ENCODE results near the gene GORASP1. TPM values are rescaled to one million over a fixed set of nuclear protein-coding genes. Genes with fewer than 3 reads are reported as not detected.
A peak's percentile ranks its signal among the peaks of the same experiment; 100 is the strongest.

GORASP1 gene
- total and polyA plus RNA-seq, 5 donors from 2014 or later: 18.5 to 34.0 (median 22.3) TPM

DNA sequence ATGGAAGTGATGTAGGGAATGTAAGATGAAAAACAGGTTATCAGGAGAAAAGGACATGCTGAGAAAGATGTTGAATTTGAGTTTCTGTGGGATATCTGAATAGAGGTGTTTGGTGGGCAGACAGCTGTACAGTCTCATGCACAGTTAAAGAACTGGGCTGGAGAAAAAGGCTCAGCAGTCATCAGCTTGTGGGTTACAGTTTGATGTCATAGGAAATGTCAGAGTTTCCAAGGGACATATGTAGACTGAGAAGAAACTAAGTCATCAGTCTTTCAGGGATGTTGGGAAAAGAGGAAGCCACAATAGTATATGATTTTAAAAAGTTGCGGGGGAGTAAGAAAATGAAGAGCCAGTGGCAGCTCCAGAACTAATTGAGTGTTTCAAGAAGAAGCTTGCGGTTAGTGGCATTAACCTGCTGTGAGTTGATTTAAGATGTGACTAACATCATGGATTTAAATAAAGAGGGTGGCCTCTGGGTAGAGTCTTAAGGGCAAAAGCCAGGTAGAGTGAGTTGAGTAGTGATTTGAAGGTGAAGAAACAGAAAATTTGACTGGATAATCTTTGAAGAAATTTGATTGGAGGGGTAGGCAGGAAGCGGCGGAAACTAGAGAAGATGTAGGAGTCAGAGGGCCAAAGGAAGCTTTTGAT, 24.6 kb downstream of the GORASP1 start:
- Histone ChIP-seq H3K27ac (ENCODE audit: insufficient read depth, low read length, poor library complexity, severe bottlenecking) (no peak overlapping the region), H3K36me3 (ENCODE audit: control insufficient read depth, insufficient read depth, low read length) (peaks cover 59% of the 10 kb centered on the region), H3K4me1 (ENCODE audit: control insufficient read depth, insufficient read depth, low read length, poor library complexity, severe bottlenecking) (no peaks in the 10 kb centered on the region), H3K27me3 (ENCODE audit: control insufficient read depth, insufficient read depth, low read length) (no peaks in the 10 kb centered on the region), H3K9me3 (ENCODE audit: control insufficient read depth in 2 of 2, low read length in 2 of 2) (no peaks in the 10 kb centered on the region), H3K4me3 (ENCODE audit: low read depth, low read length) (no peak overlapping the region)
- DNase-seq (no peak), ATAC-seq (ENCODE audit: low read depth in 2 of 2) (no peak)
- H3K4me3 Mint-ChIP-seq: no peak overlapping the region
- peaks cover 46% of the 10 kb centered on the region for H3K36me3 Mint-ChIP-seq
- H3K27me3 Mint-ChIP-seq: no peaks in the 10 kb centered on the region
- H3K27ac Mint-ChIP-seq: peak overlapping the region; percentile 31 to 70 (median 39)
- peaks cover 2 to 24% (median 7%) of the 10 kb centered on the region in 4 donors for H3K4me1 Mint-ChIP-seq
- no peaks in the 10 kb centered on the region for H3K9me3 Mint-ChIP-seq

DNA sequence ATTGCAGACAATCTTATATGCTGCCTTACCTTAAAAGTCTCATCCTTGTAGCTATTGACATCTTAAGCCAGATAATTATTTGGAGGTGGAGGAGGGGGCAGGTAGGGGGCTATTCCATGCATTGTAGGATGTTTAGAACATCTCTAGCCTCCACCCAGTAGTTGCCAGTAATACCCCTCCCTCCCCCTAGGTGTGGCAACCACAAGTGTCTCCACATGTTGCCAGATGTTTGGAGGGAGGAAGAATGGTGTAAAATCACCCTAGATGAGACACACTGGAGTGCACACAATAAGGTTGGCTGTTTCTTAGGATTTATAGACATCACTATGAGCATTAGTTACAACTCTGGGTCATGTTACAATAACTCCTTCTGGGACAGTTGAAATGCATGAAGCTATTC, 27.4 kb downstream of the GORASP1 start:
- no peak for ATAC-seq (ENCODE audit: low read depth in 2 of 2)
- no peaks in the 10 kb centered on the region for H3K4me1 ChIP-seq (ENCODE audit: control insufficient read depth, insufficient read depth, low read length, poor library complexity, severe bottlenecking)
- no peak overlapping the region for H3K27ac Mint-ChIP-seq

DNA sequence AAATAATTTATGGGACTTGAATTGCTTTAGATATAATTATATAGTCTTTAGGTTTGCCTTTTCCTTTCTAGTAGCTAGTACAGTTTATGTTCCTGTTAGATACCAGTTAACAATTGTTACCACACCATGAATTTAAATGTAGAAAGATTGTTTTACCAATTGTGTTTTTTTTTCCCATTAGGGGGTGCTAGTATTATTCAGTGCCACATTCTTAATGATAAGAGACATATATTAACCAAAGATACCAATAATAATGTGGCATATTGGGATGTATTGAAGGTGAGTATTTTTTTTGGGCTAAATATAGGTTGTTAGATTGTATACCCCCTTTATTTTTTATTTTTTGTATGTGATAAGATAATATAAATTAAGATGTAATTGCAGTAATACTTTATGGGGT, 27.9 kb downstream of the GORASP1 start:
- H3K36me3 Mint-ChIP-seq: peaks cover 58% of the 10 kb centered on the region
- ATAC-seq (ENCODE audit: low read depth in 2 of 2): no peak
- H3K4me3 Mint-ChIP-seq: no peak overlapping the region
- H3K9me3 Mint-ChIP-seq: peaks cover 0 to 1% (median 0%) of the 10 kb centered on the region in 7 donors
- Histone ChIP-seq H3K27ac (ENCODE audit: insufficient read depth, low read length, poor library complexity, severe bottlenecking) (no peak overlapping the region), H3K36me3 (ENCODE audit: control insufficient read depth, insufficient read depth, low read length) (peaks cover 62% of the 10 kb centered on the region), H3K4me3 (ENCODE audit: low read depth, low read length) (no peak overlapping the region), H3K27me3 (ENCODE audit: control insufficient read depth, insufficient read depth, low read length) (no peaks in the 10 kb centered on the region), H3K9me3 (ENCODE audit: control insufficient read depth in 2 of 2, low read length in 2 of 2) (no peaks in the 10 kb centered on the region), H3K4me1 (ENCODE audit: control insufficient read depth, insufficient read depth, low read length, poor library complexity, severe bottlenecking) (no peaks in the 10 kb centered on the region)
- H3K27me3 Mint-ChIP-seq: no peaks in the 10 kb centered on the region
- no peak for DNase-seq
- no peak overlapping the region for H3K27ac Mint-ChIP-seq
- peaks cover 2 to 29% (median 7%) of the 10 kb centered on the region in 4 donors for H3K4me1 Mint-ChIP-seq

More for the DNA sequence above, 27.4 kb downstream of the GORASP1 start:
- H3K36me3 Mint-ChIP-seq: peaks cover 53% of the 10 kb centered on the region
- Histone ChIP-seq H3K9me3 (ENCODE audit: control insufficient read depth in 2 of 2, low read length in 2 of 2) (no peaks in the 10 kb centered on the region), H3K27ac (ENCODE audit: insufficient read depth, low read length, poor library complexity, severe bottlenecking) (no peak overlapping the region), H3K36me3 (ENCODE audit: control insufficient read depth, insufficient read depth, low read length) (peaks cover 60% of the 10 kb centered on the region), H3K4me3 (ENCODE audit: low read depth, low read length) (no peak overlapping the region), H3K27me3 (ENCODE audit: control insufficient read depth, insufficient read depth, low read length) (no peaks in the 10 kb centered on the region)
- no peaks in the 10 kb centered on the region for H3K9me3 Mint-ChIP-seq
- H3K27me3 Mint-ChIP-seq: no peaks in the 10 kb centered on the region
- H3K4me1 Mint-ChIP-seq: peaks cover 2 to 25% (median 6%) of the 10 kb centered on the region in 4 donors
- DNase-seq: peak in 1 of 3 donors; percentile 42
- H3K4me3 Mint-ChIP-seq: no peak overlapping the region

DNA sequence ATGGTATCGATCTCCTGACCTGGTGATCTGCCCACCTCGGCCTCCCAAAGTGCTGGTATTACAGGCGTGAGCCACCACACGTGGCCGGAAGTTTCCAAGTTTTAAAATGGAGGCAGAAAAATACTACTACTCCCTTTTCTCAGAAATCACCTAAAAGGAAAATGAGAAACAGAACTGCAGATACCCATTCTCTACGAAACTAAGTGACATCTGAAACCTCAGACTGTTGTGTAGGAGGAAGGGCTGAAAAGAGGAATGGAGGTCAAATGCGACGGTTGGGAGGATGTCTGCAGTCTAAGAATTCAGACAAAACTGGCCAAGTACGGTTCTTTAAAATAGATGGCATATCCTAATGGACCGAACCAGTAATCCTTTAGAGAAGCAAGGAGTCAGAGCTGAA, 31.5 kb downstream of the GORASP1 start:
- no peak overlapping the region for H3K27ac Mint-ChIP-seq
- Histone ChIP-seq H3K4me3 (ENCODE audit: low read depth, low read length) (no peak overlapping the region), H3K9me3 (ENCODE audit: control insufficient read depth in 2 of 2, low read length in 2 of 2) (no peaks in the 10 kb centered on the region), H3K27ac (ENCODE audit: insufficient read depth, low read length, poor library complexity, severe bottlenecking) (no peak overlapping the region), H3K27me3 (ENCODE audit: control insufficient read depth, insufficient read depth, low read length) (no peaks in the 10 kb centered on the region), H3K4me1 (ENCODE audit: control insufficient read depth, insufficient read depth, low read length, poor library complexity, severe bottlenecking) (no peaks in the 10 kb centered on the region), H3K36me3 (ENCODE audit: control insufficient read depth, insufficient read depth, low read length) (peaks cover 78% of the 10 kb centered on the region)
- H3K4me3 Mint-ChIP-seq: no peak overlapping the region
- DNase-seq (peak in 1 of 3 donors; percentile 66), ATAC-seq (ENCODE audit: low read depth in 2 of 2) (no peak)
- peaks cover 67% of the 10 kb centered on the region for H3K36me3 Mint-ChIP-seq
- peaks cover 2 to 24% (median 12%) of the 10 kb centered on the region in 4 donors for H3K4me1 Mint-ChIP-seq
- peaks cover 0 to 1% (median 0%) of the 10 kb centered on the region in 7 donors for H3K9me3 Mint-ChIP-seq
- no peaks in the 10 kb centered on the region for H3K27me3 Mint-ChIP-seq

DNA sequence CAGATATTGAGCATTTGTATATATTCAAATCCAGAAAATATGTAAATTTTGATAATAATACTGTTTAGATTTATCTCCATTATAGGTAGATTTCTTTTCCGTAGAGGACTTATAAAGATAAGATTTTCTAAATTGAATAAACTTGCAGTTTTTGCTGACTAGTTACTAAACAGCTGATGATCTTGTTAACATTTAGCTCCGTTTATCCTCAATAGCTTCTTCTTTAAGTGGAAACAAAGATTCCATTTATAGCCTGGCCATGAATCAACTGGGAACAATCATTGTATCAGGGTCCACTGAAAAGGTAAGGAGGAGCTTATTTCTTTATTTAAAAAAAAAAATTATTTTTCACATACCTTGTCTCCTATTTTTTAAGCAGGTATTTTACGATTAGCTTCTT, 38.9 kb downstream of the GORASP1 start:
- Histone ChIP-seq H3K4me3 (ENCODE audit: low read depth, low read length) (no peak overlapping the region), H3K27me3 (ENCODE audit: control insufficient read depth, insufficient read depth, low read length) (no peaks in the 10 kb centered on the region), H3K4me1 (ENCODE audit: control insufficient read depth, insufficient read depth, low read length, poor library complexity, severe bottlenecking) (no peaks in the 10 kb centered on the region), H3K27ac (ENCODE audit: insufficient read depth, low read length, poor library complexity, severe bottlenecking) (no peak overlapping the region), H3K9me3 (ENCODE audit: control insufficient read depth in 2 of 2, low read length in 2 of 2) (no peaks in the 10 kb centered on the region), H3K36me3 (ENCODE audit: control insufficient read depth, insufficient read depth, low read length) (peaks cover 78% of the 10 kb centered on the region)
- H3K27me3 Mint-ChIP-seq: no peaks in the 10 kb centered on the region
- DNase-seq: no peak
- H3K4me3 Mint-ChIP-seq: no peak overlapping the region
- H3K9me3 Mint-ChIP-seq: no peaks in the 10 kb centered on the region
- H3K4me1 Mint-ChIP-seq: peaks cover 0 to 19% (median 9%) of the 10 kb centered on the region in 4 donors
- ATAC-seq (ENCODE audit: low read depth in 2 of 2): no peak
- H3K27ac Mint-ChIP-seq: no peak overlapping the region
- peaks cover 66% of the 10 kb centered on the region for H3K36me3 Mint-ChIP-seq

DNA sequence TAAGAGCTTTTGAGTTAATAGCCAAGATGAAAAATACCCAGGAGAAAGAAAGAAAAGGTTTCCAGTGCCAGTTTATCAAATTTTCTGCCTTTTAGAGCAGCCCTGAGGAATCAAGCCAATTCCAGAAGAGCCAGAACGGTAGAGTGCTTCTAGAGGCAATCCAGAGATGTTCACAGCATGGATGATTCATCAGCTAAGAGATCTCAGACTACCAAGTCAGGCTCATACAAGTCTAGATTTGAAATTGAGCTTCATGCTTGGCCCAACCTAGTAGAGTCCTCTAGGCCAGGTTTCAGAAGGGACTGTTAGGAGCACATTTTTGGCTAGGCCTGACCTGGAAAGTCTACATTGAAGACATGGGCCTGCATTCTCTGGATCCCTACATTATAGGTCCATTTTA, 40.1 kb downstream of the GORASP1 start:
- peaks cover 53% of the 10 kb centered on the region for H3K36me3 Mint-ChIP-seq

DNA sequence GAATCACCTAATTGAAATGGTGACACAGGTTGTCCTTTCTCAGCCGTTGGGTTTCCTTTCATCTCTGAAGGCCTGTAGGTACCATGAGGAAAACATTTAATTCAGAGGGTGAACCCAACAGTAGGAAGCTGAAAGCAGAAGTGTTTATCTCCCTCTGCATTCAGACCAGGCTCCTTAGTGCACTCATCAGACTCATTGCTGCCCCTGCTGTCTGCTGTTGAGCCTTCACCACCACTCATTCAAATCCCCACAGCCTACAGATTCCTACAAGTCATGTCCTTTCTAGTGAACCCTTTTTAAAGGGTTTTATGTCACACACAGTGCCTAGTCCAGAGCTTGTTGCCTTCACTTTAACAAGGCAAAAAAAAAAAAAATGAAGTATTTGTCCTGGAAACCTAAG, 42.2 kb downstream of the GORASP1 start:
- H3K27ac Mint-ChIP-seq: peak overlapping the region in 2 of 3 donors; percentile 11 to 39
- H3K4me3 Mint-ChIP-seq: no peak overlapping the region

More for the DNA sequence above, 40.1 kb downstream of the GORASP1 start:
- Histone ChIP-seq H3K4me3 (ENCODE audit: low read depth, low read length) (no peak overlapping the region), H3K4me1 (ENCODE audit: control insufficient read depth, insufficient read depth, low read length, poor library complexity, severe bottlenecking) (no peaks in the 10 kb centered on the region), H3K27ac (ENCODE audit: insufficient read depth, low read length, poor library complexity, severe bottlenecking) (no peak overlapping the region), H3K9me3 (ENCODE audit: control insufficient read depth in 2 of 2, low read length in 2 of 2) (no peaks in the 10 kb centered on the region), H3K36me3 (ENCODE audit: control insufficient read depth, insufficient read depth, low read length) (peaks cover 70% of the 10 kb centered on the region), H3K27me3 (ENCODE audit: control insufficient read depth, insufficient read depth, low read length) (no peaks in the 10 kb centered on the region)
- Mint-ChIP-seq H3K27me3 (no peaks in the 10 kb centered on the region), H3K4me1 (peaks cover 2 to 24% (median 16%) of the 10 kb centered on the region in 4 donors), H3K27ac (peak overlapping the region in 1 of 3 donors; percentile 65), H3K4me3 (no peak overlapping the region), H3K9me3 (no peaks in the 10 kb centered on the region)
- ATAC-seq (ENCODE audit: low read depth in 2 of 2) (no peak), DNase-seq (no peak)

DNA sequence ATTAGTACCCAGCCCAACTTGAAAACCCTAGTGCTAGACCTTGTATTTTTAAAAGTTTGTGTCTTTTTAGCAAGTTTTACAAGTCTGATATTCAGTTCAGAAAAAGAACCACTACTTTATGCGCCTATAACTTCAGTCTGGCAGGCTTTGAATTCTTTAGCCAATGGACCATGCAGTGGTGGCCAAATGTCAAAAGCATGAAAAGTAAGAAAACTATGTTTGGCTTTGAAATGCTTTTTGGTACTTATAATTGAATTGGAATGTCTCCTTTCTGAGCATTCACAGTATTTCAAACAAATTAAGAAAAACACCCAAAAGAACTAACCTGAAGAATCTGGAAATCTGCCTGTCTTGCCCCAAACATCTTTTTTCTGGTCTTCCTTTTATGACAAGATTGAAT, 42.8 kb downstream of the GORASP1 start:
- ATAC-seq (ENCODE audit: low read depth in 2 of 2) (no peak), DNase-seq (no peak)
- H3K36me3 Mint-ChIP-seq: peaks cover 38% of the 10 kb centered on the region
- no peak overlapping the region for H3K4me3 ChIP-seq (ENCODE audit: low read depth, low read length)
- H3K27me3 ChIP-seq (ENCODE audit: control insufficient read depth, insufficient read depth, low read length): no peaks in the 10 kb centered on the region
- H3K9me3 Mint-ChIP-seq: peaks cover 0 to 4% (median 0%) of the 10 kb centered on the region in 7 donors
- H3K27ac Mint-ChIP-seq: peak overlapping the region in 2 of 3 donors; percentile 11 to 39
- no peak overlapping the region for H3K27ac ChIP-seq (ENCODE audit: insufficient read depth, low read length, poor library complexity, severe bottlenecking)
- peaks cover 49% of the 10 kb centered on the region for H3K36me3 ChIP-seq (ENCODE audit: control insufficient read depth, insufficient read depth, low read length)
- H3K9me3 ChIP-seq (ENCODE audit: control insufficient read depth in 2 of 2, low read length in 2 of 2): no peaks in the 10 kb centered on the region
- no peak overlapping the region for H3K4me3 Mint-ChIP-seq
- H3K4me1 ChIP-seq (ENCODE audit: control insufficient read depth, insufficient read depth, low read length, poor library complexity, severe bottlenecking): no peaks in the 10 kb centered on the region
- no peaks in the 10 kb centered on the region for H3K27me3 Mint-ChIP-seq
- H3K4me1 Mint-ChIP-seq: peaks cover 19 to 44% (median 30%) of the 10 kb centered on the region in 4 donors

More for the DNA sequence above, 42.2 kb downstream of the GORASP1 start:
- Mint-ChIP-seq H3K36me3 (peaks cover 42% of the 10 kb centered on the region), H3K9me3 (peaks cover 0 to 3% (median 0%) of the 10 kb centered on the region in 7 donors), H3K4me1 (peaks cover 14 to 40% (median 27%) of the 10 kb centered on the region in 4 donors), H3K27me3 (no peaks in the 10 kb centered on the region)
- Histone ChIP-seq H3K36me3 (ENCODE audit: control insufficient read depth, insufficient read depth, low read length) (peaks cover 53% of the 10 kb centered on the region), H3K4me3 (ENCODE audit: low read depth, low read length) (no peak overlapping the region), H3K9me3 (ENCODE audit: control insufficient read depth in 2 of 2, low read length in 2 of 2) (no peaks in the 10 kb centered on the region), H3K4me1 (ENCODE audit: control insufficient read depth, insufficient read depth, low read length, poor library complexity, severe bottlenecking) (no peaks in the 10 kb centered on the region), H3K27me3 (ENCODE audit: control insufficient read depth, insufficient read depth, low read length) (no peaks in the 10 kb centered on the region), H3K27ac (ENCODE audit: insufficient read depth, low read length, poor library complexity, severe bottlenecking) (no peak overlapping the region)
- DNase-seq (peak in 2 of 3 donors; percentile 14 to 71), ATAC-seq (ENCODE audit: low read depth in 2 of 2) (peak; percentile 70 to 71)
